DOHH2 (cell line): Measurements from ENCODE around the gene ADGRL2.

Experiments used
- H3F3A ChIP-seq: fragments of 200-600 bp; sonication (generic), shearing (Covaris generic); 2 replicates; pipeline ENCODE4 v1.6.0; 2016; ENCODE audit warnings: antibody characterized with exemption, mild to moderate bottlenecking; ENCODE audit not compliant: control insufficient read depth, insufficient read depth
- H3K27ac ChIP-seq: fragments of 200-600 bp; sonication (generic); 2 replicates; pipeline ENCODE4 v1.5.1; 2014; ENCODE audit warnings: low read depth, mild to moderate bottlenecking, low read length, moderate library complexity
- H3K27me3 ChIP-seq: fragments of 200-600 bp; sonication (generic); 2 replicates; pipeline ENCODE4 v1.6.1; 2014; ENCODE audit warnings: mild to moderate bottlenecking, low read length, mixed read lengths; ENCODE audit not compliant: control insufficient read depth
- H3K36me3 ChIP-seq: fragments of 200-600 bp; sonication (generic); 2 replicates; pipeline ENCODE4 v1.6.1; 2014; ENCODE audit warnings: mild to moderate bottlenecking, low read length, moderate library complexity, mixed read lengths; ENCODE audit not compliant: control insufficient read depth
- H3K4me1 ChIP-seq: fragments of 200-600 bp; sonication (generic); 2 replicates; pipeline ENCODE4 v1.6.1; 2014; ENCODE audit warnings: mild to moderate bottlenecking, low read length, mixed read lengths; ENCODE audit not compliant: control insufficient read depth
- H3K4me2 ChIP-seq: fragments of 200-600 bp; sonication (generic); 2 replicates; pipeline ENCODE4 v1.6.0; 2014; ENCODE audit warnings: mild to moderate bottlenecking, low read length, moderate library complexity
- H3K4me3 ChIP-seq: fragments of 200-600 bp; sonication (generic); 2 replicates; pipeline ENCODE4 v1.5.1; 2014; ENCODE audit warnings: mild to moderate bottlenecking, low read length, mixed read lengths
- H3K79me2 ChIP-seq: fragments of 200-600 bp; sonication (generic); 2 replicates; pipeline ENCODE4 v1.6.1; 2014; ENCODE audit warnings: mild to moderate bottlenecking, low read length, mixed read lengths; ENCODE audit not compliant: control insufficient read depth
- H3K9me2 ChIP-seq: fragments of 200-600 bp; sonication (generic); replicated peaks from 2 replicates; pipeline ENCODE4 v1.6.1; 2014; ENCODE audit warnings: mild to moderate bottlenecking, low read length, mixed read lengths; ENCODE audit not compliant: control insufficient read depth
- H3K9me3 ChIP-seq: fragments of 200-600 bp; sonication (generic); 2 replicates; pipeline ENCODE4 v1.6.1; 2014; ENCODE audit warnings: antibody characterized with exemption, low read length, mixed read lengths; ENCODE audit not compliant: control insufficient read depth, insufficient read depth
- H4K20me1 ChIP-seq: fragments of 200-600 bp; sonication (generic); 2 replicates; pipeline ENCODE4 v1.6.0; 2014; ENCODE audit warnings: low read depth, mild to moderate bottlenecking, antibody characterized with exemption, low read length, moderate library complexity; ENCODE audit not compliant: control insufficient read depth, insufficient read depth
- CTCF ChIP-seq: fragments of 200-600 bp; sonication (generic); IDR thresholded peaks from one replicate; pipeline ENCODE4 v1.5.1; 2014; ENCODE audit warnings: antibody characterized with exemption, mild to moderate bottlenecking, low read depth, low read length; ENCODE audit not compliant: poor library complexity, severe bottlenecking
- EZH2phosphoT487 ChIP-seq: fragments of 200-600 bp; sonication (generic); IDR thresholded peaks from 2 replicates; pipeline ENCODE4 v1.6.1; 2017; ENCODE audit warnings: borderline replicate concordance, mild to moderate bottlenecking, antibody characterized with exemption, low read length, moderate library complexity, mixed read lengths

Gene ADGRL2

DNA sequence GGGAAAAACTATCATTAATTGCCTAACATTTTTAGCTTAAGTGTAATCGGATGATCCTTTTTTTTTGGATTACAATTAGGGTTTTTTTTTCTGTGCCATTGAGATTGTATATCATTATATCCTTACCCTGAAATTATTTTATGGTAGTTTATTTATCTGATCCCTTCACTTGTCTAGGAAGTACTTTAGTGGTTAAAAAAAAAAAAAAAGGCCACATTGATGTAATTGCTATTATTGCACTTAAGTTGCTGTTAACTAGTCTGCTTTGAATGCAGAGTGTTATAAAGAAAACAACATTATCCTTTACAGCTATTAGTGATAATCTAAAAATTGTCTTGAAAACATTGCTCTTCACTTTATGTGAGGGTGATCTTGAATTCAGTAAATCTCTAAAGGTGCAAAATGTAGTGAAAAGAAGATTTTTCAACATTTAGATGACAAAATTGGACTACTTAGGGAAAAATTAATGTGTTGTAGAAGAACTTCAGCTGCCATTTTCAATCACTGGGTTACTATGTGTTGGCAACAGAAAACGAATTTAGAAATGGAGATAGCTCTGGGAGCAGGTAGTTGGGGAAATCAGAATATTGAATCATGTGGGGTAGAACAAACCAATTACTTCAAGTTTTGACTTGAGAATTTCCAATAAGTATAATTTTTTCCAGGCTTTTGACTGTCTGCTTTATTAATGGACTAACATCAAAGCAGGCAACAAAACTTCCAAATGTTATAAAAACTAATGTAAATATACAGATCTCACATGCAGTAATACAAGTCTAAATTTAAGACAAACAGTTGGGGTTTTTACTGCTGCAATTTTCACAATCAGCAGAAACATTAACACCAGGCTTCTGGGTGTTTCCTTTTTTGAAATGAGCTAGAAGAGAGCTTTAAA is 5.0 kb downstream of the ADGRL2 start:
- no peaks in the 10 kb centered on the region for H4K20me1 ChIP-seq
- no peaks in the 10 kb centered on the region for H3K36me3 ChIP-seq
- no peak overlapping the region for H3K27ac ChIP-seq
- peaks cover 3% of the 10 kb centered on the region; the same call in 1 of the 2 replicates for H3K9me3 ChIP-seq
- H3K4me3 ChIP-seq = no peak overlapping the region
- no peaks in the 10 kb centered on the region for H3K27me3 ChIP-seq
- no peaks in the 10 kb centered on the region for H3K9me2 ChIP-seq
- TF ChIP-seq EZH2phosphoT487 = no peak
- no peak for TF ChIP-seq CTCF
- H3K79me2 ChIP-seq = no peaks in the 10 kb centered on the region
- no peak overlapping the region for H3K4me2 ChIP-seq
- no peaks in the 10 kb centered on the region for H3F3A ChIP-seq
- H3K4me1 ChIP-seq = no peaks in the 10 kb centered on the region

DNA sequence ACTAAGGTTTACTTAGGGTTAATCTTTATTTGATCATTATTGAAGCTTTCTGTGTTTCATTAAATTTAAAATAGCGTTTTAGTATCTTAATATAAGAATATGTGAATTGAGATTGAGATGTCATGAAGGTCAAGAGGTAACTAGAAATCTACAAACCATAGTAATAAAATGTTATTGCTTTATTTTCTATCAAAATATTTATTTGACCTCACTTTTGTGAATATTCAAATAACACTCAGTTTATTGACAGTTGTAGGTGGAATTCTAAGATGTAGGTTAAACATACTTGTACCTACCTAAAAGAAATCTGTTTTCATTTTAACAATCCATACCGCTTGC is 5.7 kb downstream of the ADGRL2 start:
- H3K9me3 ChIP-seq = peaks cover 3% of the 10 kb centered on the region; the same call in 1 of the 2 replicates
- no peaks in the 10 kb centered on the region for H3F3A ChIP-seq
- no peaks in the 10 kb centered on the region for H3K9me2 ChIP-seq
- H4K20me1 ChIP-seq = no peaks in the 10 kb centered on the region
- no peak overlapping the region for H3K27ac ChIP-seq
- no peaks in the 10 kb centered on the region for H3K79me2 ChIP-seq
- no peak for TF ChIP-seq EZH2phosphoT487
- no peak for TF ChIP-seq CTCF
- no peak overlapping the region for H3K4me3 ChIP-seq
- no peaks in the 10 kb centered on the region for H3K36me3 ChIP-seq
- no peak overlapping the region for H3K4me2 ChIP-seq
- no peaks in the 10 kb centered on the region for H3K27me3 ChIP-seq
- H3K4me1 ChIP-seq = no peaks in the 10 kb centered on the region

- Histone ChIP-seq H4K20me1 (no peaks in the 10 kb centered on the region), H3K4me1 (no peaks in the 10 kb centered on the region), H3K27ac (no peak overlapping the region), H3K9me2 (no peaks in the 10 kb centered on the region), H3K27me3 (no peaks in the 10 kb centered on the region), H3K79me2 (no peaks in the 10 kb centered on the region), H3K36me3 (no peaks in the 10 kb centered on the region), H3K4me3 (no peak overlapping the region), H3F3A (no peaks in the 10 kb centered on the region), H3K9me3 (no peaks in the 10 kb centered on the region), H3K4me2 (no peak overlapping the region)
- no peak for TF ChIP-seq CTCF
- TF ChIP-seq EZH2phosphoT487 = no peak
Measured at GRCh38 chr1:81808760-81809159, 8.0 kb downstream of the ADGRL2 start.
